Panc1 (cell line): Measurements from ENCODE around the gene ITM2C. TPM values are rescaled to one million over a fixed set of nuclear protein-coding genes. Genes with fewer than 3 reads are reported as not detected.

Source experiments
- ATAC-seq: fragments of 200-7000 bp; cut with Tn5 transposase; 2 replicates; pipeline ENCODE4 v1.9.1; 2020; ENCODE audit warnings: mild to moderate bottlenecking, moderate library complexity
- BruUV-seq: library from RNA; stranded (reverse); fragments of 400-500 nt; replicated peaks from 2 replicates; lab custom pipeline; 2021; lab: Mats Ljungman, UMichigan
- CTCF ChIA-PET: fragments of 300-600 bp; sonication (Branson Sonifier 250); formaldehyde crosslinking; loops from one replicate; lab custom pipeline; 2022; ENCODE audit warnings: antibody characterized with exemption; lab: Charles Lee
- POLR2A ChIA-PET: fragments of 300-600 bp; sonication (Branson Sonifier 250); formaldehyde crosslinking; loops from one replicate; lab custom pipeline; 2022; ENCODE audit warnings: antibody characterized with exemption; lab: Charles Lee
- DNase-seq: peaks from one replicate; pipeline ENCODE4 v3.0.0-alpha.2; 2010; ENCODE audit warnings: low read depth, low spot score
- H3K27ac ChIP-seq: 2 replicates; pipeline ENCODE4 v1.5.1; 2011; ENCODE audit warnings: mild to moderate bottlenecking, low read length, inconsistent platforms
- H3K27me3 ChIP-seq: fragments of 200-500 bp; sonication (Bioruptor generic); 2 replicates; pipeline ENCODE4 v1.6.0; 2014; ENCODE audit warnings: low read length, inconsistent platforms; ENCODE audit not compliant: control insufficient read depth, insufficient read depth
- H3K36me3 ChIP-seq: fragments of 200-500 bp; sonication (Bioruptor generic); 2 replicates; pipeline ENCODE4 v1.5.1; 2014; ENCODE audit warnings: inconsistent platforms, mild to moderate bottlenecking, low read length, moderate library complexity; ENCODE audit not compliant: control insufficient read depth, insufficient read depth
- H3K4me1 ChIP-seq: 2 replicates; pipeline ENCODE4 v1.5.1; 2011; ENCODE audit warnings: inconsistent platforms, mild to moderate bottlenecking, low read length, moderate library complexity; ENCODE audit not compliant: control insufficient read depth, insufficient read depth
- H3K4me3 ChIP-seq, 2 experiments: 2 replicates each; pipeline ENCODE4 v1.5.1; 2011 to 2012; ENCODE audit warnings: low read depth in 2 of 2, low read length in 2 of 2, mild to moderate bottlenecking in 2 of 2, inconsistent platforms in 1 of 2, moderate library complexity in 1 of 2
- H3K9me3 ChIP-seq: fragments of 200-500 bp; sonication (Bioruptor generic); 2 replicates; pipeline ENCODE4 v1.5.1; 2014; ENCODE audit warnings: low read depth, mild to moderate bottlenecking, inconsistent platforms, low read length, moderate library complexity; ENCODE audit not compliant: control insufficient read depth, insufficient read depth
- POLR2AphosphoS5 ChIP-seq: IDR thresholded peaks from 2 replicates; pipeline ENCODE4 v1.6.1; 2012; ENCODE audit warnings: mild to moderate bottlenecking, low read depth, low read length, moderate library complexity
- SIN3A ChIP-seq: IDR thresholded peaks from 2 replicates; pipeline ENCODE4 v1.6.1; 2012; ENCODE audit warnings: low read depth, mild to moderate bottlenecking, low read length, moderate library complexity, borderline replicate concordance; ENCODE audit not compliant: insufficient read depth
- TCF7L2 ChIP-seq: IDR thresholded peaks from 2 replicates; pipeline ENCODE4 v1.6.1; 2011; ENCODE audit warnings: mild to moderate bottlenecking, low read depth, low read length, inconsistent platforms
- in situ Hi-C: cut with HindIII; loops from 2 replicates; pipeline ENCODE4 v1.10.0; 2016; ENCODE audit warnings: low sequenced_read_pairs, low pct_unique_long_range_greater_than_20kb
- intact Hi-C: fragments of 100-400 bp; cut with micrococcal nuclease; formaldehyde crosslinking; loops from one replicate; pipeline ENCODE4 v1.10.0; 2022; ENCODE audit not compliant: unreplicated experiment
- total RNA-seq: library from RNA; stranded (reverse); gene quantifications from one replicate; pipeline ENCODE4 v1.2.1, GENCODE V29; 2021; ENCODE audit not compliant: unreplicated experiment
- TF ChIP-seq, protein P1 (sequence below): fragments of 450-650 bp; IDR thresholded peaks from 2 replicates; pipeline ENCODE4 v1.5.1; 2017; ENCODE audit warnings: mild to moderate bottlenecking
- TF ChIP-seq, protein P2 (sequence below), 2 experiments: IDR thresholded peaks; 2 replicates each; pipeline ENCODE4 v1.6.1; 2011 to 2012; ENCODE audit warnings: low read depth in 2 of 2, control low read depth in 1 of 2, low read length in 1 of 2, mild to moderate bottlenecking in 1 of 2, moderate library complexity in 1 of 2; ENCODE audit not compliant: insufficient read depth in 1 of 2

Gene ITM2C
- total RNA-seq, 1 experiment from 2014 or later: 114 TPM

DNA sequence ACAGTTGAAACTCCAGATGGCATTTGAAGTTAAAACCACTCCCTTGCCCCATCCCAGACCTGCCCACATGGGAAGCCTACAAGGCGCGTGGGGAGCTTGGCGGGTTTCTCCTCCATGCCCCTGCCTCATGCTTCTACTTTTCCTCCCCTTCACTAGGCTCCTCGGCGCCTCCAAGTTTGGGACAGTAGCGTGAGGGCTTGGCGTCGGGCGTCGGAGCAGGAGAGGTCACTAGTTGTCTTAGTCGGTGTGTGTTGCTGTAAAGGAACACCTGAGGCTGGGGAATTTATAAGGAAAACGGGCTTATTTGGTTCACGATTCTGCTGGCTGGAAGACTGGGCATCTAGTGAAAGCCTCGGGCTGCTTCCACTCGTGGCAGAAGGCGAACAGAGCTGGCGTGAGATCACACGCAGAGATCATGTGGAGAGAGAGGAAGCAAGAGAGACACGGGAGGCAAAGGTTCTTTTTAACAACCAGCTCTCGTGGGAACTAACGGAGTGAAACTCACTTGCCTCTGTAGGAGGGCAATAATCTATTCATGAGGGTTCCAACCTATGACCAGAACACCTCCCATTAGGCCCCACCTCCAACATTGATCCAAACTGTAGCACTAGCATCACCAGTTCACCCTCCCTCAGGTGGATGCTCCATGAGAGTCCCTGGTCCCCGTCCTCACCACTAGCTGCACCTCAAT, 25.3 kb downstream of the ITM2C start:
- no peak for ATAC-seq
- TF ChIP-seq SIN3A (no peak), TCF7L2 (no peak), POLR2AphosphoS5 (no peak)
- TF ChIP-seq, protein P1, sequence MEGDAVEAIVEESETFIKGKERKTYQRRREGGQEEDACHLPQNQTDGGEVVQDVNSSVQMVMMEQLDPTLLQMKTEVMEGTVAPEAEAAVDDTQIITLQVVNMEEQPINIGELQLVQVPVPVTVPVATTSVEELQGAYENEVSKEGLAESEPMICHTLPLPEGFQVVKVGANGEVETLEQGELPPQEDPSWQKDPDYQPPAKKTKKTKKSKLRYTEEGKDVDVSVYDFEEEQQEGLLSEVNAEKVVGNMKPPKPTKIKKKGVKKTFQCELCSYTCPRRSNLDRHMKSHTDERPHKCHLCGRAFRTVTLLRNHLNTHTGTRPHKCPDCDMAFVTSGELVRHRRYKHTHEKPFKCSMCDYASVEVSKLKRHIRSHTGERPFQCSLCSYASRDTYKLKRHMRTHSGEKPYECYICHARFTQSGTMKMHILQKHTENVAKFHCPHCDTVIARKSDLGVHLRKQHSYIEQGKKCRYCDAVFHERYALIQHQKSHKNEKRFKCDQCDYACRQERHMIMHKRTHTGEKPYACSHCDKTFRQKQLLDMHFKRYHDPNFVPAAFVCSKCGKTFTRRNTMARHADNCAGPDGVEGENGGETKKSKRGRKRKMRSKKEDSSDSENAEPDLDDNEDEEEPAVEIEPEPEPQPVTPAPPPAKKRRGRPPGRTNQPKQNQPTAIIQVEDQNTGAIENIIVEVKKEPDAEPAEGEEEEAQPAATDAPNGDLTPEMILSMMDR: no peak
- TF ChIP-seq, protein P2, sequence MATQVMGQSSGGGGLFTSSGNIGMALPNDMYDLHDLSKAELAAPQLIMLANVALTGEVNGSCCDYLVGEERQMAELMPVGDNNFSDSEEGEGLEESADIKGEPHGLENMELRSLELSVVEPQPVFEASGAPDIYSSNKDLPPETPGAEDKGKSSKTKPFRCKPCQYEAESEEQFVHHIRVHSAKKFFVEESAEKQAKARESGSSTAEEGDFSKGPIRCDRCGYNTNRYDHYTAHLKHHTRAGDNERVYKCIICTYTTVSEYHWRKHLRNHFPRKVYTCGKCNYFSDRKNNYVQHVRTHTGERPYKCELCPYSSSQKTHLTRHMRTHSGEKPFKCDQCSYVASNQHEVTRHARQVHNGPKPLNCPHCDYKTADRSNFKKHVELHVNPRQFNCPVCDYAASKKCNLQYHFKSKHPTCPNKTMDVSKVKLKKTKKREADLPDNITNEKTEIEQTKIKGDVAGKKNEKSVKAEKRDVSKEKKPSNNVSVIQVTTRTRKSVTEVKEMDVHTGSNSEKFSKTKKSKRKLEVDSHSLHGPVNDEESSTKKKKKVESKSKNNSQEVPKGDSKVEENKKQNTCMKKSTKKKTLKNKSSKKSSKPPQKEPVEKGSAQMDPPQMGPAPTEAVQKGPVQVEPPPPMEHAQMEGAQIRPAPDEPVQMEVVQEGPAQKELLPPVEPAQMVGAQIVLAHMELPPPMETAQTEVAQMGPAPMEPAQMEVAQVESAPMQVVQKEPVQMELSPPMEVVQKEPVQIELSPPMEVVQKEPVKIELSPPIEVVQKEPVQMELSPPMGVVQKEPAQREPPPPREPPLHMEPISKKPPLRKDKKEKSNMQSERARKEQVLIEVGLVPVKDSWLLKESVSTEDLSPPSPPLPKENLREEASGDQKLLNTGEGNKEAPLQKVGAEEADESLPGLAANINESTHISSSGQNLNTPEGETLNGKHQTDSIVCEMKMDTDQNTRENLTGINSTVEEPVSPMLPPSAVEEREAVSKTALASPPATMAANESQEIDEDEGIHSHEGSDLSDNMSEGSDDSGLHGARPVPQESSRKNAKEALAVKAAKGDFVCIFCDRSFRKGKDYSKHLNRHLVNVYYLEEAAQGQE (IDR thresholded peaks at IDR 0.05; ENCODE audit: insufficient read depth in 1 of 2, low read depth in 2 of 2, low read length in 1 of 2): no peak
- no peaks in the 10 kb centered on the region for H3K36me3 ChIP-seq
- no peaks in the 10 kb centered on the region; the same call in 1 of the 2 replicates for H3K4me1 ChIP-seq
- no TSS peak for BruUV-seq
- intact Hi-C loops: no loop called here
- no peak overlapping the region for H3K27ac ChIP-seq
- no peak overlapping the region for H3K4me3 ChIP-seq
- ChIA-PET CTCF (no interaction called here), POLR2A (no interaction called here)
- in situ Hi-C loops: no loop called here
- DNase-seq: no peak
- no peaks in the 10 kb centered on the region for H3K27me3 ChIP-seq
- no peaks in the 10 kb centered on the region for H3K9me3 ChIP-seq

DNA sequence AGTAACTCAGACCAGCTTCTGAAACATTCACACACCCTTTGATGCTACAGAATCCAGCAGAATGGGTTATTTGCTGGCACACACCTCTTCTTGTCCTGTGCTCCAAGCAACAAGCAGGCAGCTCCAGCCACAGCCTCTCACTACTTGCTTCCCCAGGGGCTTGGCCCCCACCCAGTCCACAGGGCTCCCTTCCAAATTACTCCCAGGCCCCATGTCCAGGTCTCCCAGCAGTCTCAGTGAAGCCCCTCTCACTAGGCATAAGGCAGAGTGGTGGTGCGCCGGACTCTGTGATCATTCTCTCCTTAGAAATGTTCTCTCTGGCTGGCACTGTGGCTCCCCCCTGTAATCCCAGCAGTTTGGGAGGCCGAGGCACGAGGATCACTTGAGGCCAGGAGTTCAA, 25.9 kb downstream of the ITM2C start:
- no peak overlapping the region for H3K27ac ChIP-seq
- no peak for ATAC-seq
- no peak for TF ChIP-seq POLR2AphosphoS5
- TF ChIP-seq SIN3A: no peak
- TF ChIP-seq, protein P2 (IDR thresholded peaks at IDR 0.05; ENCODE audit: insufficient read depth in 1 of 2, low read depth in 2 of 2, low read length in 1 of 2): no peak
- no peak for TF ChIP-seq TCF7L2
- TF ChIP-seq, protein P1: no peak
- in situ Hi-C loops (no loop called here), intact Hi-C loops (no loop called here)
- no peaks in the 10 kb centered on the region for H3K36me3 ChIP-seq
- no peak overlapping the region for H3K4me3 ChIP-seq
- no TSS peak for BruUV-seq
- ChIA-PET CTCF (no interaction called here), POLR2A (no interaction called here)
- no peaks in the 10 kb centered on the region; the same call in 1 of the 2 replicates for H3K4me1 ChIP-seq
- no peaks in the 10 kb centered on the region for H3K9me3 ChIP-seq
- no peaks in the 10 kb centered on the region for H3K27me3 ChIP-seq
- no peak for DNase-seq
